ENCODE data around the gene PRSS36.
"Not testable (repeated sequence)": the region's sequence is repeated elsewhere in the genome, so short reads cannot be mapped to it uniquely, and the experiment has no call there.

The PRSS36 gene

GRCh38 chr16:31183432-31184428, 33.9 kb upstream of the PRSS36 start:
- no peak for DNase-seq

DNA sequence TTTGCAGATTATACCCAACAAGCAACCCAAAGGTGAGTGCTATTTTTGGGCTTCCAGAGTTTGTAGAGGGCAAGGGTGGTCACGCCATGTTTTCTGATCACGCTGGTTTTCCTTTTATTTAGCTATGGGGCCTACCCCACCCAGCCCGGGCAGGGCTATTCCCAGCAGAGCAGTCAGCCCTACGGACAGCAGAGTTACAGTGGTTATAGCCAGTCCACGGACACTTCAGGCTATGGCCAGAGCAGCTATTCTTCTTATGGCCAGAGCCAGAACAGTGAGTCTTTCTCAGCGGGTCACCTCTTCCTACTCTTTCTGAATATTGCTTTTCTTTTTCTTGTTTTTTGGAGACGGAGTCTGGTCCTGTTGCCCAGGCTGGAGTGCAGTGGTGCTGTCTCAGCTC, 32.5 kb upstream of the PRSS36 start:
- no peak for DNase-seq

GRCh38 chr16:31181102-31181830, 31.4 kb upstream of the PRSS36 start:
- DNase-seq, result no peak

DNA sequence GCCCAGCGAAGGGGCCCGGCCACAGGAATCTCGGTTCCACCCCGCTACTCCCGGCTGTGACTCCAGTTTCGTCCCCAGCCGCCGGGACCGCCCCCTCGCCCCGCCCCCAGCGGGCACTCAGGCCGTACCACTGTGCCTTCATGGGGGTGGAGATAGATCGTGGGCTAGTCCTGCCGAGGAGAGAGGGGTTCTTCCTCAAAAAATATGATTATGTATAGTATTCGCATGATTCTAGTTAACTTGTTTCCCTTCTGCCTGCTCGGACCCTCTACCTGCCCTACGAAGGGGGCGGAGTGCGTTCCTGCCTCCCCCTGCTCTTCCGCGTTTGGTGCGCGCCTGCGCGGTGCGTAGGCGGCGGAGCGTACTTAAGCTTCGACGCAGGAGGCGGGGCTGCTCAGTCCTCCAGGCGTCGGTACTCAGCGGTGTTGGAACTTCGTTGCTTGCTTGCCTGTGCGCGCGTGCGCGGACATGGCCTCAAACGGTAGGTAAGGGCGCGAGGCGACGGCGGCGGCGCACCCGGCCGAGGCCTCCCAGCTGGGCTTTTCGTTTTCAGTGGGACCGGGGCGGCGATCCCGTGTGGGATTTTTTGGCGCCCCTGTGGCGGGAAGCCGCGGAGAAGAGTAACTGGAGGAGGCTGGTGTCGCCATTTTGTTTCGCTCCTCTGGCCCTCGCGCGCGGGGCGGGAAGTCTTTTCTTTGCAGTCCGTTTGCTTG, 30.0 kb upstream of the PRSS36 start, which contains the start of gene FUS:
Gene FUS, plus strand, starts transcription at position 393 of the 713 bp plus-strand sequence. Its CDS starts 76 bp downstream, at position 469.
- peak; percentile 81 for DNase-seq

DNA sequence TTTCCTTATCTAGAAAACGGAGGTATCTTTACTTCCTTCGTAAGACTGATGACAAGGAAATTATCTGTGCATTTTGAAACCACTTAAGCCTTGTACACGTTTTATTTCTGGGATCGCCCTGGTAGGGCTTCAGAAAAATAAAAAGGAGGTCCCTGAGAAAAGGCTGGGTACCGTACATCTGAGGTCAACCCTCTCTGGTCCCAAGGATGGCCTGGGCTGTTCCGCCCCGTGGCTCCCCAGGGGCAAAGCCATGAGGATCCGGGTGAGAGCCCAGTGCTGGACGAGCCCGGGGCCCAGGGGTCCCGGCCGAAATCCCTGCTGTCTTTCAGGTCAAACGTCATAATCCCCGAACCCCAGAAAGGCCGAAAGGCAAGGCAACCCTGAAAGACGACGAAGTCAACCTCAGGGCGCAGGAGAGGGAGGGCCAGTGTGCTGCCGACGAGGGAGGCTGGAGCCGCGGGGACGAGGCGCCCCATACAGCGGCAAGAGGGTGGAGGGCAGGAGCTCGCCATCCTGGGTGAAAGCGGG, 29.4 kb upstream of the PRSS36 start:
- no peak for DNase-seq

GRCh38 chr16:31177136-31177535, 27.3 kb upstream of the PRSS36 start:
- no peak for DNase-seq

DNA sequence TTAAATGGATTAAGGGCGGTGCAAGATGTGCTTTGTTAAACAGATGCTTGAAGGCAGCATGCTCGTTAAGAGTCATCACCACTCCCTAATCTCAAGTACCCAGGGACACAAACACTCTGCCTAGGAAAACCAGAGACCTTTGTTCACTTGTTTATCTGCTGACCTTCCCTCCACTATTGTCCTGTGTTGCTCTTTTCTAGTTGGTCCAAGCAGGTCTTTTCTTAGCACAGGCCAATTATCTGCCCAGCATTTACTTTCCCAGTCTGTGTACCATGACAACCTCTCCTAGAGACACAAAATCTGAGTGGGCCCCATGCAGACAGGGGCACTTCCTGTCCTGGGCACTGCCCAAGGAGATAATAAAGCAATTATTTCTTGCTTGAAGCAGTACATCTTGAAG, 20.2 kb upstream of the PRSS36 start:
- not testable (repeated sequence) for DNase-seq

- DNase-seq, result no peak
Observed at GRCh38 chr16:31168848-31169247, 19.0 kb upstream of the PRSS36 start.

DNA sequence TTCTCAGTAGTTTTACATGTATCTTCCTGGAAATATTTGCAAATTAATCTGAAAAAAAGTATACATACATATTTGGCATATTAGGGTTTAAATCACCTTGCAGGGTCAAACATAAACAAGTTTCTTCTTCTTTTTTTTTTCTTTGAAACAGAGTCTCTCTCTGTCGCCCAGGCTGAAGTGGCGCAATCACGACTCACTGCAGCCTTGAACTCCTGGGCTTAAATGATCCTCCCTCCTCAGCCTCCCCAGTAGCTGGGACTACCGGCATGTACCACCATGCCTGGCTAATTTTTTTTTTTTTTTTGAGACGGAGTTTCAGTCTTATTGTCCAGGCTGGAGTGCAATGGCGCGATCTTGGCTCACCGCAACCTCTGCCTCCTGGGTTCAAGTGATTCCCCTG, 17.4 kb upstream of the PRSS36 start:
- no peak for DNase-seq

GRCh38 chr16:31157136-31157535, 7.3 kb upstream of the PRSS36 start:
- no peak for DNase-seq

DNA sequence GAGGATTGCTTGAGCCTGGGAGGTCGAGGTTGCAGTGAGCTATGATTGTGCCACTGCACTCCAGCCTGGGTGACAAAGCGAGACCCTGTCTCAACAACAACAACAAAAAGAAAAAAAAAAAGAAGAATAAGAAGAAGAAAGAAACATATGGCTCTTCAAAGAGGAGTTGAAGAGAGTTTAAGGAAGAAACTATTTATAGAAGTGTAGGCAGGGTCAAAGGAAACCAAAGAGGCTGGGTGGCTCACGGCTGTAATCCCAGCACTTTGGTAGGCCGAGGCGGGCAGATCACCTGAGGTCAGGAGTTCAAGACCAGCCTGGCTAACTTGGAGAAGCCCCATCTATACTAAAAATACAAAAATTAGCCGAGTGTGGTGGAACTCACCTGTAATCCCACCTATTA, 1.1 kb upstream of the PRSS36 start:
- not testable (repeated sequence) for DNase-seq

DNA sequence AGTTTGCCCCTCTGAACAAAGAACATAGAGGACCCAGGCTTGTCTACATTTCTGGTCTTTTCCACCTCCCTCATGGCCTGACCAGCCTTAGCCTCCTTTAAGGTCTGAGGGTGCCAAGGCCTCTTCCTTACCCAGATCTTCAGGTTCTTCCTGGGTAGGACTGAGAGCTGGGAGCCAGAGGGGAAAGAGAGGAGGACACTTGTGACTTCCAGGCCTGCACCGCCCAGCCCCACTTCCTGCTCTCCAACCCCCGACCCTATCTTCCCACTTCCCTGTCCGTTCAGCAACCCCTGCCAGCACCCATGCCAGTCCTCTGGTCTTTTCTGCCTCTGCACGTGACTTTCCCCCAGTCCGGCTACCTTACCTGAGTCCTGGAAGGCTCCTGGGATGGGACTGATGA, 534 bp downstream of the PRSS36 start:
- no peak for DNase-seq

DNA sequence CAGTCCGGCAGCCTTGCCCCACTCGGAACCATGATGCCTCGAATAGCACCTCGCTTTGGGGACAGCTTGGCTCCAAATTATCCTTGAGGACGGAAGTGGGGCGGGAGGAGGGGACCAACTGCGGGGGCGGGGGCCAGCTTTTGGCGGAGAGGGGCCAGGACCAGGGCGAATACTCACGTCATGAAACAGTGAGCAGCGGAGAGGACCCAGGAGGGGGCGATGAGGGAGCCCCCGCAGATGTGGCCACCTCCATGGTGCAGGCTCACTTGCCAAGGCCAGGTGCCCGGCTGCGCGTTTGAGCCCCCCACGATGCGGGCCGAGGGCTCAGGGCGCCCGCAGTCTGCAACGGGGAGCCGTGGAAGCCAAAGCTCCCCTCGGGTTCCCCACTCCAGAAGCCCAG, 970 bp downstream of the PRSS36 start:
- DNase-seq, result no peak

GRCh38 chr16:31148281-31148728, 1.6 kb downstream of the PRSS36 start:
- DNase-seq, result no peak

- no peak for DNase-seq
Observed at GRCh38 chr16:31147574-31147973, 2.3 kb downstream of the PRSS36 start.

GRCh38 chr16:31145398-31145990, 4.4 kb downstream of the PRSS36 start:
- no peak for DNase-seq

GRCh38 chr16:31144418-31144817, 5.4 kb downstream of the PRSS36 start:
- DNase-seq, result not testable (repeated sequence)

GRCh38 chr16:31143694-31144148, 6.1 kb downstream of the PRSS36 start:
- DNase-seq, result no peak

GRCh38 chr16:31143011-31143693, 6.7 kb downstream of the PRSS36 start:
- DNase-seq, result no peak

- peak; percentile 99 for DNase-seq
Observed at GRCh38 chr16:31142109-31143010, 7.5 kb downstream of the PRSS36 start.

Data from 8988T (cell line).